ENCODE data around the gene STMN1.

The STMN1 gene

DNA sequence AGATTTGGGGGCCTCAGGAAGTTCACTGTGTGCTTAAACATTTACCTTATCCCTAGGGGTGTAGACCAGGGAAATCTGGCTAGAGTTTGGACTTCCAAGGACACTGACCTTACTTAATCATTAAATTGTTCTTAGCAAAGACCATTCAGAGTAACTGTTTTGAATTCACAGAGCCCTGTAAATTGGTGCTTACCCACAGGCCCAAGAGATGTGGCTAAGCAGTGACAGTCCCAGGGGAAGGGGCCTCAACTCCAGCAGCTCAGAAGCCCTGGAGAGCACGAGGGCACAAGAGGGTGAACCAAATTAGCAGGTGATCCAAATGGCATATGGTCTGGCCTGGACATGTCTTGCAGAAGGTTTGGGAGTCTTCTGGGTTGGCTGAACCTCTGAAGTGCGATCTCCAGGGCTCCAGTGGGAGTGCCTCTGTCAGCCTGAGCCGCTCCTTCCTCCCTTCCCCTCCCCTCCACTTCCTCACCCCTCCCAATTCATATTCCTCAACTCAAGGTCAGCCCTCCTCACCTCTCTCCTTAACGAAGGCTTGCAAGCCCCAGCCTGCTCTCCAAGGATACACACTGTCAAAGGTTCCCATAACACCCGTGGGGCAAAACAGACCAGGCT is 35.0 kb downstream of the STMN1 start:
- no peak for DNase-seq (ENCODE audit: low read depth)

GRCh38 chr1:25870614-25871013 is 35.6 kb downstream of the STMN1 start:
- DNase-seq (ENCODE audit: low read depth): no peak

GRCh38 chr1:25869909-25870606 is 36.2 kb downstream of the STMN1 start:
- DNase-seq (ENCODE audit: low read depth): no peak

- no peak for DNase-seq (ENCODE audit: low read depth)
Measured at GRCh38 chr1:25867210-25867991, 38.8 kb downstream of the STMN1 start.

- no peak for DNase-seq (ENCODE audit: low read depth)
Measured at GRCh38 chr1:25866288-25866687, 39.9 kb downstream of the STMN1 start.

GRCh38 chr1:25864434-25864833 is 41.8 kb downstream of the STMN1 start:
- DNase-seq (ENCODE audit: low read depth): no peak

- DNase-seq (ENCODE audit: low read depth): no peak
Measured at GRCh38 chr1:25863486-25864262, 42.5 kb downstream of the STMN1 start.

DNA sequence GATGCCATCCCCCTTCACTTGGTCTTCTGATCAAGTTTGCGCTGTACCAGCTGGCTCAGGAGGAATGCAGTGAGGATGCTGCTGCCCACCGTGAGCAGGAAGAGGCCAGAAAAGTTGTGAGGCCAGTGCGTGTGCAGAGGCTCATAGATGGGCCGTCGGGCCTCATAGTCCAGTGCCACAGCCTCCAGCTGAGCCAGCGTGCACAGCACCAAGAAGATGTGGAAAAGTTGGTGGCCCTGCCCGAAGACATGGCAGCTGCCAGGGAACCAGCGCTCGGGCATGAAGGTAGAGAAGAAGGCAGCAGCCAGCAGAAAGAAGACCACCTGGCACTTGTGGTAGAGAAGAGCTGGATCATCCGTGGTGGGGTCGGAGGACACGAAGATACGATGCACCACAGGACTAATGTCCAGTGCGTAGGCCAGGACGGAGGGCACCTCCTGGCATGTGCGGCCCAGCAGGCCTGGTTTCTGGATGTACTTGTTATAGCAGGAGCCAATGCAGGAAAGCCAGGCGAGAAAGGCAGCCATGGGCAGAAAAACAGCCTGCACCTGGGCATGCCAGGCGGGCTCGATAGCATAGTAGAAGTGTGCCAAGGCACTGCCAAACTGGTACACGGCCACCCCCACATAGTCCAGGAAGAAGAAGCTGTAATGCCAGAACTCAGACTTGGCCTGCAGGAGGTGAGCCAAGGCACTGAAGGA is 43.3 kb downstream of the STMN1 start:
- no peak for DNase-seq (ENCODE audit: low read depth)

DNA sequence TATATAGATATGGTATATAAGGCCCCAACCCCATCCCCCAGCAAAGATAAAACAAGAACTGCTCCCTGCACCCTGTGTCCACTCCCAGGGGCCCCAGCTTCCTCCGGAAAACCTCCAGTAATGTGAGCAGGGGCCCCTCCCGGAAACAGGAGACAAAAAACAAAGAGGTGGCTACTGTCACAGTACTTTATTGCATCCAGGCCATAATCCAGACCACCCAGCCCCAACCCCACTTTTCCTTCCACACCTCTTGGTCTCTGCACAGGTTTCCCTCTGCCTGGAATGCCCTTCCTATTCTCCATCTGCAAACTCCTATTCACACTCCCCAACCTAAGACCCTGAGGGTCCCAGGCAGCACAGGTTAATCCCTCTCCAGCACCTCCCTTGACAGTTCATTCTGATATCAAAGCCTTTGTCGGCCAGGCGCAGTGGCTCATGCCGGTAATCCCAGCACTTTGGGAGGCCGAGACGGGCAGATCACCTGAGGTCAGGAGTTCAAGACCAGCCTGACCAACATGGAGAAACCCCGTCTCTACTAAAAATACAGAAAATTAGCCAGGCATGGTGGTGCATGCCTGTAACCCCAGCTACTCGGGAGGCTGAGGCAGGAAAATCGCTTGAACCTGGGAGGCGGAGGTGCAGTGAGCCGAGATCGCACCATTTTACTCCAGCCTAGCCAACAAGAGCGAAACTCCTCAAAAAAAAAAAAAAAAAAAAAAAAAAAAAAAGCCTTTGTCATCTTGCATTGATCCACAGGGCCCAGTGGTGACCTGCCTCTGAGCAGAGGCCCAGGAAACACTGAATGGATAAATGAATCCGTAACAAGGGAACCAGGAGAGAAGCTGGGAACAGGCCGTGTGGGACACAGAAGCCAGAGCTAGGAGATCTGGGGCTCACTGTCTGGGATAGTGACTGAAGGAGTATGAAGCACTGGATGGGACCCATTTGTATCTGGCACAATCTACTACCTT is 44.6 kb downstream of the STMN1 start:
- DNase-seq (ENCODE audit: low read depth): peak; percentile 62

DNA sequence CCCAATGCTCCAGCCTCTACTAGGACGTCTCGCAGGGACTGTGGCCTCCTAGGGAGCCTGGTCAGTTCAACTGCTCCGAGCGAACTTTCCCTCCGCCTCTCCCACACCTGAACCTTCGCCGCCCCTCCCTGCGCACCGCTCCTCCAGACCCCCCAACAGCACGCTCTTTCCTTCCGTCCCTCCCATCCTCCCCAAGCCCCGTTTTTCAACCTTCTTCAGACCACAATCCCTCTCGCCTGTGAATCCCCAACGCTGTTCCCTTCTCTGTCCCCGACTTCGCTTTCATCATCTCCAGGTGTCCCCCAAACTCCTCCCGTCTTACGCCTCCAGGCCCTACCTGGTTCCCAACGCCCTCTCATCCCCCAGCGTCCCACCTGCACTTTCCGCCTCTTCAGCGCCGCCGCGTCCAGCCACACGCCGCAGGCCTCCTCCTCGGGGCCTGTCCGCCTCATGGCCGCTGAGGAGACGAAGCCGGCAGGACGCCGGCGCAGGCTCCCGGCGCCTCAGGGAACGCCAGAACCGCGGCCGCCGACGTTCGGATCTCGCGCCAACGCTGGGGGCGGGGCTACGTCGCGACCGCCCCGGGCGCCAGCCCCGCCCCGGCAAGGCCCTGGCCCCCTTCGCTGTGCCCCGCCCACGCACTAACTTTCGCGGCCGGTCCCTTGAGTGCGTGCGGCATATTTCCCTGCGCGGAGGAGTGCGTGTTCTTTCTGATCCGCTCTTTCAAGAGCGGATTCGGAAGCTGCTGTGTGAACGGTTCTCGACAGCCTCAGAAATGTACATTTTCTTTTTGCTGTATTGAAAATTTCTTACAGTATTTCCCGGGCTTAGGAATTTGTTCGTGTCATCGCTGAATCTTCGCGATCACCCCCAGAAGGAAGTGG is 47.1 kb downstream of the STMN1 start, which contains the start of gene AUNIP:
AUNIP (minus strand) TSS at position 552 of the 884 bp plus-strand sequence; CDS start at position 452, 100 bp downstream.
- peak; percentile 81 for DNase-seq (ENCODE audit: low read depth)

DNA sequence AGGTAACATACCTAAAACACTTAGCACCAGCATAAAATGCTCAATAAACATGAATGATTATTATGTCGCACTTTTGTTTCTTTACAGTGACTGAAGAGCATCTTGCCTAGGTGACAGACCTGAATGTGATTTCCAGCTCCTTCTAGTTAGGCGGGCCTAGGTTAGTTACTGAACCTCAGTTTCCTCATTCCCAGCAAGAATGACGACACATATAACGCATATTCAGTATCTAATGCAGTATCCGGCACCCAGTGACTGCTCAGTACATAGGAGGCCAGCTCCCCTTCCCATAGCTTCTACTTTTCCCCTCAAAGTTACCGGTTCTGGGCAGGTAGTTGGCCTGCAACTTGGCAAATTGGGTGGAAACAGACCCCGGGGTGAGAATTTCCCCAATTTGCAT is 47.7 kb downstream of the STMN1 start:
- DNase-seq (ENCODE audit: low read depth): no peak

- no peak for DNase-seq (ENCODE audit: low read depth)
Measured at GRCh38 chr1:25856856-25857255, 49.4 kb downstream of the STMN1 start.

DNA sequence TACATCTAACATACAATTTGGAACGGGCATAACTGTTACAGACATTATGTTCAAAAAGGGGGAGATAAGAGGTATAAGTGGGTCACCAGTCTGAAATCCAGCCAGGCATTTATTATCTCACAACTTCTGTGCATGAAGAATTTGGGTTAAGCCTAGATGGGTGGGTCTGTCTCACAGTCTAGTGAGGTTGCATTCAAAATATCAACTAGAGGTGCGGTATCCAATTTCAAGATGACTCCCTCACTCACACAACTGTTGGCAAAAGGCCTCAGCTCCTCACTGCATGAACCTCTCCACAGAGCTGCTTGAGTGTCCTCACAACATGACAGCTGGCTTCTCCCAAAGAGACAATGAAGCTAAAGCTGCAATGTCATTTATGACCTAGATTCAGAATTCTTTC is 51.7 kb downstream of the STMN1 start:
- DNase-seq (ENCODE audit: low read depth): no peak
